Activated naive CD8-positive, alpha-beta T cell treated with anti-CD3 and anti-CD28 coated beads for 36 hours (primary cell): ENCODE measurements around the gene SMCHD1. TPM values are rescaled to one million over a fixed set of nuclear protein-coding genes. Genes with fewer than 3 reads are reported as not detected.

Experiments
- DNase-seq: peaks from one replicate; pipeline ENCODE4 v3.0.0; 2021
- H3K27ac Mint-ChIP-seq: one replicate; pipeline ENCODE4 v1.8.0; 2022; ENCODE audit warnings: mild to moderate bottlenecking, moderate library complexity, mixed read lengths
- H3K27me3 Mint-ChIP-seq: one replicate; pipeline ENCODE4 v1.8.0; 2022; ENCODE audit warnings: mild to moderate bottlenecking, mixed read lengths
- H3K36me3 Mint-ChIP-seq: one replicate; pipeline ENCODE4 v1.8.0; 2021; ENCODE audit warnings: mild to moderate bottlenecking, mixed read lengths
- H3K4me1 Mint-ChIP-seq: one replicate; pipeline ENCODE4 v1.8.0; 2021; ENCODE audit warnings: mixed read lengths
- H3K4me3 Mint-ChIP-seq: one replicate; pipeline ENCODE4 v1.8.0; 2022; ENCODE audit warnings: mild to moderate bottlenecking, moderate library complexity, mixed read lengths
- H3K9me3 Mint-ChIP-seq: one replicate; pipeline ENCODE4 v1.8.0; 2022; ENCODE audit warnings: mixed read lengths
- total RNA-seq, 2 experiments: library from RNA; stranded (reverse); gene quantifications; one replicate each; pipeline ENCODE4 v1.2.3, GENCODE V29; 2021

Gene SMCHD1
- total RNA-seq, 2 experiments from 2014 or later: 85.1 to 97.2 TPM

DNA sequence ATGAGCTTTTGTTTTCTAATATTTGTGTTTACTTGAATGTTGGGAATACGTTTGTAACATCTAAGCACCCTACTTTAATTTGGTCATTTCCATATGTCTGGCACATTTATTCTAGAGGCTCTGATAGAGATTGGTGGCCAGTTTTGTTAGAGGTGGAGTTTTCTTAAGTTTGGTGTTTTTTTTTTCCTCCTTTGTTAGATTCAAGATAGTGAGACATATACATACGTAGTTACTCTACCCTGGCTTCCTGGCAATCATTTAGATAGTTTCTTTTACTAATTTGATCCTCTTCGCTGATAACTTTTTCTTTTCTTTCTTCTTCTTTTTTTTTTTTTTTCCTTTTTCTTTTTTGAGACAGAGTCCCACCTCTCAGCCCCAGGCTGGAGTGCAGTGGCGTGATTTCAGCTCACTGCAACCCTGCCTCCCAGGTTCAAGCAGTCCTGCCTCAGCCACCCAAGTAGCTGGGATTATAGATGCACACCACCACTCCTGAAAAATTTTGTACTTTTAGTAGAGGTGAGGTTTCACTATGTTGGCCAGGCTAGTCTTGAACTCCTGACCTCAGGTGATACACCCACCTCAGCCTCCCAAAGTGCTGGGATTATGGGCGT is 26.6 kb downstream of the SMCHD1 start:
- Mint-ChIP-seq H3K4me3 (peak overlapping the region; percentile 9), H3K27me3 (no peaks in the 10 kb centered on the region), H3K4me1 (peaks cover 56% of the 10 kb centered on the region), H3K9me3 (peaks cover 15% of the 10 kb centered on the region), H3K36me3 (peaks cover 69% of the 10 kb centered on the region), H3K27ac (peak overlapping the region; percentile 92)
- no peak for DNase-seq

DNA sequence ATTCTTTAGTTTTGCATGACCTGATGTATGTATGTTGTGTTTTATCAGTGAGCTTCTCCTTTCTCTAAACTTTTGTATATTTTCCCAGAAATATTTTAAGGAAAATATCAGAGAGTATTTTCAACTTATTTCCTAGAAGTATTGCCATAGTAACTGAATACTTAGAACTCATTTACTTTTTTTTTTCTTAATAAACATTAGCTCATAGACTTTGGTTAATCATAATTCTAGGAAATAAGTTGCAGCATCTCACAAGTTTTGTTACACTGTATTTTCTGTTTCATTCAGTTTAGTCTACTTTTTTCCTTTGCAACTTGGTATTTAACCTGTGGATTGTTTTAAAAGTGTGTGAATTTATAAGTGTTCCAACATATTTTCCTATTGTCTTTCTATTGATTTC is 27.5 kb downstream of the SMCHD1 start:
- Mint-ChIP-seq H3K9me3 (peaks cover 18% of the 10 kb centered on the region), H3K4me3 (peak overlapping the region; percentile 29), H3K27me3 (no peaks in the 10 kb centered on the region), H3K27ac (peak overlapping the region; percentile 92), H3K36me3 (peaks cover 71% of the 10 kb centered on the region), H3K4me1 (peaks cover 66% of the 10 kb centered on the region)
- DNase-seq: no peak

DNA sequence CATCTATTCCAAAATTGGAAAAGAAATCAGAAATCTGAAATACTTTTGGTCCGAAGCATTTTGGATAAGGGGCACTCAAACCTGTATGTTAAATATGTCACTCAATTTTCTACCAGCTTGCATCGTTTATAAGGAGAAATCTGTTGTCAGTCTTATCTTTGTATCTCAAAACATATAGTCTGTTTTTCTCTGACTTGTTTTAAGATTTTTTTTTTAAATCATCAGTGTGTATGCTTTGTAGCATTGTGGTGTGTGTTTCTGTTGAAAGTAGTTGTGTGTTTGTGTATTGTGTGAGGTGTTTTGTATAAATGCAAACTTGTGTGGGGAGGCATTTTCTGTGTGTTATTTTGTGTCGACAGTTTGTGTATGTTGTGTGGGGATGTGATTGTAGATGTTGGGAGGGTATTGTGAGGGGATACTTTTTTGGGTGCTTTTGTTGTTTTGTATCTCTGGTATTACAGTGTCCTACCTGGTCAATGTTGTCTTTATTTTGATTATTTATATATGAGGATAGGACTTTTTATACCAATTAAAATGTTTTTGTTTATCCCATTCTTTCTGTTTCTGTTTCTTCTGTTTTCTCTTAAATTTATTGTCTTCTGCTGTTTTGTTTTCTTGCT is 30.9 kb downstream of the SMCHD1 start:
- no peaks in the 10 kb centered on the region for H3K27me3 Mint-ChIP-seq
- no peak for DNase-seq
- H3K4me1 Mint-ChIP-seq: peaks cover 60% of the 10 kb centered on the region
- H3K27ac Mint-ChIP-seq: peak overlapping the region; percentile 95
- peaks cover 68% of the 10 kb centered on the region for H3K36me3 Mint-ChIP-seq
- H3K9me3 Mint-ChIP-seq: peaks cover 18% of the 10 kb centered on the region
- H3K4me3 Mint-ChIP-seq: peak overlapping the region; percentile 35

DNA sequence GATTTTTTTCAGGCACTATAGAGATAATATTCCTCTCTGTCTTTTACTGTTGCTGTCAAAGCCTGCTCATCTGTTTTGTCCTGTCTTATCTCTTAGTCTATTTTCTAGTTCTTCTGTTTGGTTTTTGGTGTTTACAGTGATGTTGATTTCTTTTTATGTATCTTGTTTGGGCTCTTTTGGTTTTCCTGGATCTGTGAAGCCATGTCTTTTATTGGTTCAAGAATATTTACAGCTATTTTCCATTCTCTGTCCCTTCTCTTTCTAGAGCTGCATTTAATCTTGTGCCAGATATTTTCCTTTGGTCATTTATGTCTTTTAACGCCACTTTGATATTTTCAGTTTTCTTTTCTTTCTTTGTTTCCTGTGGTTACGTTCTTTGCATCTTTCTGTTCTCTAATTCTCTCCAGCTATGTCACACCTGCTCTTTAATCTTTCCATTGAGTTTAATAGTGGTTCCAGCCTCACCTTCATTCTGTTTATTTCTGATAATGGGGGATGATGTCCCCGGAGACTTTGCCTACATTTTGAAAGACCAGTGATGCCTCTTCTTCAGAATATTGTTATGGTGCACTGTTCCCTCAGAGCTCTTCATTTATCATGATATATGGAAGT is 32.0 kb downstream of the SMCHD1 start:
- Mint-ChIP-seq H3K9me3 (peaks cover 18% of the 10 kb centered on the region), H3K27me3 (no peaks in the 10 kb centered on the region), H3K36me3 (peaks cover 76% of the 10 kb centered on the region), H3K27ac (peak overlapping the region; percentile 95), H3K4me3 (peak overlapping the region; percentile 40), H3K4me1 (peaks cover 55% of the 10 kb centered on the region)
- DNase-seq: no peak

DNA sequence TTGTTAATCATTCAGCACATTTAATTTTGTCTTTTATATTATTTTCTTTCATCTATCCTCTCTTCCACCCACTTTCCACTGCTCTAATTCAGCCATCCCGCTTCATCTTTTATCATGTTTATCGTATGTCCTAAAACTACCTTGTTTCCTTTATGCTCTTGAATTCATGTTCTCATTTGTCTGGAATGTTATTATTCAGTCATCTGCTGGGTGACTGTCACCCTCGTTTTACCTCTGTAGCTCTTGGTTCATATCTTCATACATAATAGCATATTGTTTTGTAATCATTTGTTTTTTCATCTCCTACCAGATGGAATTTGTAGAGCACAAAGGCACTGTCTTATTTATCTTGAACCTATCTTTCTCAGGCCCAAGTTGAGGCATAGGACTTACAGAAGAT is 37.0 kb downstream of the SMCHD1 start:
- peaks cover under 1% of the 10 kb centered on the region for H3K9me3 Mint-ChIP-seq
- H3K4me3 Mint-ChIP-seq: no peak overlapping the region
- DNase-seq: no peak
- peaks cover 30% of the 10 kb centered on the region for H3K4me1 Mint-ChIP-seq
- H3K27ac Mint-ChIP-seq: no peak overlapping the region
- H3K27me3 Mint-ChIP-seq: no peaks in the 10 kb centered on the region
- peaks cover 57% of the 10 kb centered on the region for H3K36me3 Mint-ChIP-seq

DNA sequence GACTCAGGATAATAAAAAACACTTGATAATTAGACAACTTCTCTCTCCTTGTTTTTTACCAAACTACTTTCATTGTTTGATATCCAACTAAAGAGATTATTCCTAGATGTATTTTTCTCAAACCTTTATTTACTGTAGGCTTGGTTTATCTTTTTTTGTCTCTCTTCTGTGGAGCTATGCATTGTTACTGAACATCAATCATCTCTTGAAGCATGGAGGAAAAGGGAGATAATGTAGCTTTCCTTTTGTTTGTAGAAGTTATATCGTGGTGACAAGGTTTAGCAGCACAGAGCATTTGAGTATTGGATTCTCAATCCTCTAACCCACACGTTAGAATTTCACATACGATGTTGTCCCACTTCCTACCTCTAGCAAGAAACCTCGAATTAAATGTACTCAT is 41.7 kb downstream of the SMCHD1 start:
- no peaks in the 10 kb centered on the region for H3K27me3 Mint-ChIP-seq
- no peak overlapping the region for H3K4me3 Mint-ChIP-seq
- H3K36me3 Mint-ChIP-seq: peaks cover 48% of the 10 kb centered on the region
- H3K4me1 Mint-ChIP-seq: peaks cover 14% of the 10 kb centered on the region
- H3K27ac Mint-ChIP-seq: no peak overlapping the region
- H3K9me3 Mint-ChIP-seq: no peaks in the 10 kb centered on the region
- DNase-seq: no peak

DNA sequence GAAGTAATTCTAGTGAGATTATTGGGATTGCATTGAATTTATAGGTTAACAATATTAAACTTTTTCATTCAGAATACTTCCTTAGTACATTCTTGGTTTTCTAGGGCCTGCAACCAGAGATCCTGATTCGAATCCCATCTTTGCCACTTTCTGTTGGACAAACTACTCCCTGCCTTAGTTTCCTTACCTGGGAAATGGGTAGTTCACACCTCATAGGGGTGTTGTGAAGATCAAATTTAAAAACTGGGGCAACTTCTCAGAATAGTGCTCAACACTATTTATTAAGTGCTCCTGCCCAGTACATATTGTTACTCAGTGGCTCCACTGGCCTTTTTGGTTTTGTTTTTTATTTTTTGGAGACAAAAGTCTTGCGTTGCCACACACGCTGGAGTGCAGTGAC is 43.5 kb downstream of the SMCHD1 start:
- Mint-ChIP-seq H3K4me3 (no peak overlapping the region), H3K4me1 (peaks cover 16% of the 10 kb centered on the region), H3K9me3 (no peaks in the 10 kb centered on the region), H3K27me3 (no peaks in the 10 kb centered on the region), H3K27ac (peak overlapping the region; percentile 34), H3K36me3 (peaks cover 47% of the 10 kb centered on the region)
- no peak for DNase-seq

DNA sequence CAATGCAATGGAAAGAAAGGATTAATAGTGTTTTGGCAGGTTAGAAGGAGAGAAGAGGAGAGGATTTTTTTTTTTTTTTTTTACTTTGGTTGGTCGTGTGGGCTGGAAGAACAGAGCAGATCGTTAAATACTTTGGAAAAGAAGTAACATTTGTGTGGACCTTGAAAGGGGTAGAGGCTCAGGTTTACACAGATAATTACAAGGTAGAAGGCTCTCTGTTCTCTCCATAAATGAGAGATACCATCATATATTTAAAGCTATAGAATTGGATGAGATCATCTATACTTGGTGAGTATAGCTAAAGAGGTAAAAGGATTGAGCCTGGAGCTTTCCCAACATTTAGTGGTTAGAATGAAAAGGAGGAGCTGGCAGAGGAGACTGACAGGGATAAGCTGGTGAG is 49.0 kb downstream of the SMCHD1 start:
- no peak overlapping the region for H3K4me3 Mint-ChIP-seq
- H3K27ac Mint-ChIP-seq: peak overlapping the region; percentile 3
- no peak for DNase-seq
- H3K9me3 Mint-ChIP-seq: no peaks in the 10 kb centered on the region
- H3K36me3 Mint-ChIP-seq: peaks cover 42% of the 10 kb centered on the region
- no peaks in the 10 kb centered on the region for H3K27me3 Mint-ChIP-seq
- peaks cover 16% of the 10 kb centered on the region for H3K4me1 Mint-ChIP-seq

DNA sequence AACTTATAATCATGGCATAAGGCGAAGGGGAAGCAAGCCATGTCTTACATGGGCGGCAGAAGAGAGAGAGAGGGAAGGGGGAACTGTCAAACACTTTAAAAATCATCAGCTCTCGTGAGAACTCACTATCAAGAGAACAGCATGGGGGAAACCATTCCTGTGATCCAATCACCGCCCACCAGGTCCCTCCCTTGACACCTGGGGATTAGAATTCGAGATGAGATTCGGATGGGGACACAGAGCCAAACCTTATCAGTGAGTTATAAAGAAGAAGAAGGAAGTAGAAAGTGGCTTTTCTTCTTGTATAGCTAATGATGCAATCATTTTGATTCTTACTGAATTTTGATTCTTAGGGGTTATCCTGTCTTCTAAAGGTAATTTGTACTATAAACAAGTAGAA is 51.4 kb downstream of the SMCHD1 start:
- H3K9me3 Mint-ChIP-seq: no peaks in the 10 kb centered on the region
- no peaks in the 10 kb centered on the region for H3K27me3 Mint-ChIP-seq
- DNase-seq: no peak
- peaks cover 50% of the 10 kb centered on the region for H3K36me3 Mint-ChIP-seq
- peaks cover 23% of the 10 kb centered on the region for H3K4me1 Mint-ChIP-seq
- H3K4me3 Mint-ChIP-seq: no peak overlapping the region
- H3K27ac Mint-ChIP-seq: peak overlapping the region; percentile 83

DNA sequence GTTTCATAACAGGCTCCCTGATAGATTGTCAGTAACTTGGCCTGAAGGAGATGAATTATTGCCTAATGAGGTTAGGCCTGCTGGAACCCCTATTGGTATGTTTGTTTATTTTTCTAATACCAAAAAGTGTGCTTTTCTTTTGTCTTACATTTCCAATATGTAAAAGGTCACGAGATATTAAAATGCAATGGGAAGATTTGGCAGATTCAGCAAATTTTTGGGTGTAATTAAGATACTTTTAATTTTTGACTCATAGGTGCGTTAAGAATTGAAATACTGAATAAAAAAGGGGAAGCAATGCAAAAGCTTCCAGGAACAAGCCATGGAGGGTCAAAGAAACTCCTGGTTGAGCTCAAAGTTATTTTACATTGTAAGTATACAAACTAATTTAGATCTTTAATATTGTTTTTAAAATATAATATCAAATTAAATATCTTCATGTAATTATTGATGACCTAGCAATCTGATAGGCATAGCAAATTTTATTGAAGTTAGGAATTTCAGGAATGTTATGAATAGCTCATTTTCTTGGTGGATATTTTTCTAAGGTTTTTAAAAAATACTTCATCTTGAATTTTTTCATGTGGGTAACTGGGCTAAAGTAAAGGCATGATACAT is 52.1 kb downstream of the SMCHD1 start:
- DNase-seq: no peak
- Mint-ChIP-seq H3K36me3 (peaks cover 55% of the 10 kb centered on the region), H3K9me3 (no peaks in the 10 kb centered on the region), H3K4me3 (no peak overlapping the region), H3K4me1 (peaks cover 23% of the 10 kb centered on the region), H3K27ac (no peak overlapping the region), H3K27me3 (no peaks in the 10 kb centered on the region)

DNA sequence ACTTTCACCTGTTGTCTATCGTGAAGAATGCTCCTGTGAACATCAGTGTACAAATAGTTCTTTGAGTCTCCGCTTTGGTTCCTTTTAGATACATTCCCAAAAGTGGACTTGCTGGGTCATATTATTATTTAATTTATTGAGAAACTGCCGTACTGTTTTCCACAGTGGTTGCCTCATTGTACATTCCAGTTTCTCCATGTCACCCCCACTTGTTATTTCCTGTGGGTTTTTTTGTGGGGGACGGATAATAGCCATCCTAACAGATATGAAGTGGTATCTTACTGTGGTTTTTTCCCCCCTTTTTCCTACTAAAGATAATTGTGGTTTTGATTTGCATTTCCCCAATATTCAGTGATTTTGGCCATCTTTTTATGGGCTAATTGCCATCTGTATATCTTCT is 53.8 kb downstream of the SMCHD1 start:
- no peak overlapping the region for H3K4me3 Mint-ChIP-seq
- peak overlapping the region; percentile 35 for H3K27ac Mint-ChIP-seq
- no peaks in the 10 kb centered on the region for H3K27me3 Mint-ChIP-seq
- H3K9me3 Mint-ChIP-seq: no peaks in the 10 kb centered on the region
- peaks cover 34% of the 10 kb centered on the region for H3K4me1 Mint-ChIP-seq
- DNase-seq: no peak
- H3K36me3 Mint-ChIP-seq: peaks cover 55% of the 10 kb centered on the region

DNA sequence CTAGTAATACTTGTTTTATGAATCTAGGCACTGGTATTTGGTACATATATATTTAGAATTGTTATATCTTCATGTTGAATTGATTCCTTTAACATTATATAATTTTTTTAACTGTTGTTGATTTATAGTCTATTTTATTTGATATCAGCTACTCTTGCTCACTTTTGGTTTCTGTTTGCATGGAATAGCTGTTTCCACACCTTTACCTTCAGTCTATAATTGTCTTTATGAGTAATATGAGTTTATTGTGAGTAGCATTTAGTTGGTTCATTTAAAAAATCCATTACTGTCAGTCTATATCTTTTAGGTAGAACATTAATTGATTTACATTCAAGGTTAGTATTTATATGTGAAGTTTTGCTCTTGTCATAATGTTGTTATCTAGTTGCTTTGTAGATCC is 58.6 kb downstream of the SMCHD1 start:
- DNase-seq: no peak
- Mint-ChIP-seq H3K4me3 (no peak overlapping the region), H3K9me3 (no peaks in the 10 kb centered on the region), H3K27ac (peak overlapping the region; percentile 46), H3K36me3 (peaks cover 66% of the 10 kb centered on the region), H3K27me3 (no peaks in the 10 kb centered on the region), H3K4me1 (peaks cover 37% of the 10 kb centered on the region)

DNA sequence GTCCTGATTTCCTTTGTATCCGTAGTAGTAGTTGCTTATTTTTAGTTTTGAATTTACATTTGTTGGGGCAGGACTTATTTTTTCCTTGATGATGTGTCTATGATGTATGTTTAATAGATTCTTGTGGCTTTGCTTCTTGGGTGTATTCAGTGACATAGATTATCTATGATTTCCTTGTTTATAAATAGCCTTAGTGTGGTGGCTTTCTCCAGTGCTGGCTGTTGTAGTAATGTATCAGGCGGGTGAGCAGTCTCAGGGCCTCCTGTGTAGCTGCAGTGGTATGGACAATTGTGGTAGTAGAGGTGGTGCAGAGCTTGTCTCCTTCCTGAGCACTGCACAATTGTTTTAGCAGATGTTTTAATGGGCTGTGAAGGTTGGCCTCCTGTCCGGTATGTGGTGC is 60.5 kb downstream of the SMCHD1 start:
- peak overlapping the region; percentile 22 for H3K27ac Mint-ChIP-seq
- DNase-seq: no peak
- H3K27me3 Mint-ChIP-seq: no peaks in the 10 kb centered on the region
- H3K4me1 Mint-ChIP-seq: peaks cover 30% of the 10 kb centered on the region
- no peaks in the 10 kb centered on the region for H3K9me3 Mint-ChIP-seq
- peaks cover 69% of the 10 kb centered on the region for H3K36me3 Mint-ChIP-seq
- H3K4me3 Mint-ChIP-seq: no peak overlapping the region

DNA sequence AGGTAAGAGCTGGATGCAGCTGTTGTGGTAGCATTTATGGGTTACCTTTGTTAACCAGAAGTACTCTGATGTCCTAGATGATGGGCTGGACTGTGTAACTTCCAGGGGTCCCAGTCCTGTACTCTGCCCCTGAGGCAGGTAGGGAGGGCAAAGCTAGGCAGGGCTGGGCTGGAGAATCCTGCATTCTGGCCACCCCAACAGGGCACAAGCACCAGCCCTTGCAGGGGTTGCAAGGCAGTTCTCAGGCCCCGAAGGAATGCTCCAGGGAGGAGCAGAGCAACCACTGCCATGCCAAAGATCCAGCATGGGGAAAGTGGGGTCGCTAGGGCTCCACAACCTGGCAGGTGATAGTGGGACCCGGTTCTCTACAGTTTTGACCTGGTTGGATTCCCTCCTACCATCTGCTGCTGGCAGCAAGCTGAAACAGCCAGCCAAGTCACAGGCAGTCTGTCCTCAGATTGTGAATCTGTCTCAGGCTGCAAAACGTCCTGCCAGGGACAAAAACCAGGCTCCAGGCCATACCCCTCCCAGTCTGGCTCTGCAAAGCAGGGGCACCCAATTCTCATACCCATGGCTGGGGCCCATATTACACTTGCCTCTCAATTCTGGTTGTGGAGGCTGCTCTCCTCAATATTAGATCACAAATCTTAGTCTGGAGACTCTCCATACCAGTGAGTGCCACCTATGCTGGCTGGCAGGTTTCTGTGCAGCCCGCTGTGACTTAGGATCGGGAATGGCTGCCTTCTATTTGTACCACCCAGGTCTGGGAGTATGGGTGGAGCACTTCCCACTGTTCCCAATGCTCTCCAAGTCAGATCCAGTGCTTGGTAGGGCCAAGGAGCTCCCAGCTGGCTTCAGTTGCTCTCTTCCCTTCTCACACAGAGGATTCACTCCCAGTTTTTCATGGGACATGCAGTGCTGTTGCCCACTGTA is 61.1 kb downstream of the SMCHD1 start:
- Mint-ChIP-seq H3K27ac (peak overlapping the region; percentile 22), H3K9me3 (no peaks in the 10 kb centered on the region), H3K4me3 (no peak overlapping the region), H3K27me3 (no peaks in the 10 kb centered on the region), H3K36me3 (peaks cover 68% of the 10 kb centered on the region), H3K4me1 (peaks cover 32% of the 10 kb centered on the region)
- DNase-seq: no peak

DNA sequence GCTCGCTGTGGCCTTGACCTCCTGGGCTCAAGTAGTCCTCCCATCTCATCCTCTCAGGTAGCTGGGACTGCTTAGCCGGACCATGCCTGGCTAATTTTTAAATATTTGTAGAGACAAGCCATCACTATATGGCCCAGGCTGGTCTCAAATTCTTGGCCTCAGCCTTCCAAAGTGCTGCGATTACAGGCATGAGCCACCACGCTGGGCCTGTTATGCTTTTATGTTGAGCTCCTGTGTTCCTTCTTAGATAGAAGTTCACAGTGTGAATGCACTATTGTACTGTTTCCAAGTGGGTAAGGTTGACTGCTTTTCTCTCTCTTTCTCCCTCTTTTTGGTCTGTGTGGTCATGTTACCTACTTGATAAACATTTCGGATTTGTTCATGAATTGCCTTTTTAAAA is 61.9 kb downstream of the SMCHD1 start:
- Mint-ChIP-seq H3K9me3 (no peaks in the 10 kb centered on the region), H3K36me3 (peaks cover 60% of the 10 kb centered on the region), H3K27ac (peak overlapping the region; percentile 8), H3K4me1 (peaks cover 34% of the 10 kb centered on the region), H3K4me3 (no peak overlapping the region), H3K27me3 (no peaks in the 10 kb centered on the region)
- no peak for DNase-seq
